Loucy (cell line): Measurements from ENCODE around the gene CAPSL.

Experiments used
- EZH2phosphoT487 ChIP-seq: fragments of 200-600 bp; IDR thresholded peaks from 2 replicates; pipeline ENCODE4 v1.6.1; 2018; ENCODE audit warnings: antibody characterized with exemption, mild to moderate bottlenecking, moderate library complexity, borderline replicate concordance
- TF ChIP-seq, protein P1 (sequence below): fragments of 200-600 bp; sonication (generic); conservative IDR thresholded peaks from 2 replicates; pipeline ENCODE4 v1.5.1; 2014; ENCODE audit warnings: mild to moderate bottlenecking, antibody characterized with exemption, low read length

DNA sequence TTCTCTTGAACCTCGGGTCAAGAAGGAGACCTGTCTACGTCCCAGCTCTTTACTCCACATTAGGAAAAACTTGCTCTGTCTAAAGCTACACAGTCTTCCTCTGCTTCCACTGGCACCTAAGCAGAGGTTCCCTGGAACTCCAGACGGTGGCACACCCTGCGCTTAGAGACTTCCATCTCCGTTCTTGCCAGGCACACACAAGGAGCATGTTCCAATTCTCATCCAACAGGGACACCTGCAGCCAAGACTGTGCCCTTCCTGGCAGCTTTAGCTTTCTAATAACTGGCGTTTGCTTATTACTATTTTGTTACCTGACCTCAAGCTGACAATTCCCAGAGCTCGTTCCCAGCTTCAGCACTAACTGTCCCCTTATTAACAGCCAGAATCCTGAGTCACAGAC is 16.0 kb downstream of the CAPSL start:
- TF ChIP-seq, protein P1, sequence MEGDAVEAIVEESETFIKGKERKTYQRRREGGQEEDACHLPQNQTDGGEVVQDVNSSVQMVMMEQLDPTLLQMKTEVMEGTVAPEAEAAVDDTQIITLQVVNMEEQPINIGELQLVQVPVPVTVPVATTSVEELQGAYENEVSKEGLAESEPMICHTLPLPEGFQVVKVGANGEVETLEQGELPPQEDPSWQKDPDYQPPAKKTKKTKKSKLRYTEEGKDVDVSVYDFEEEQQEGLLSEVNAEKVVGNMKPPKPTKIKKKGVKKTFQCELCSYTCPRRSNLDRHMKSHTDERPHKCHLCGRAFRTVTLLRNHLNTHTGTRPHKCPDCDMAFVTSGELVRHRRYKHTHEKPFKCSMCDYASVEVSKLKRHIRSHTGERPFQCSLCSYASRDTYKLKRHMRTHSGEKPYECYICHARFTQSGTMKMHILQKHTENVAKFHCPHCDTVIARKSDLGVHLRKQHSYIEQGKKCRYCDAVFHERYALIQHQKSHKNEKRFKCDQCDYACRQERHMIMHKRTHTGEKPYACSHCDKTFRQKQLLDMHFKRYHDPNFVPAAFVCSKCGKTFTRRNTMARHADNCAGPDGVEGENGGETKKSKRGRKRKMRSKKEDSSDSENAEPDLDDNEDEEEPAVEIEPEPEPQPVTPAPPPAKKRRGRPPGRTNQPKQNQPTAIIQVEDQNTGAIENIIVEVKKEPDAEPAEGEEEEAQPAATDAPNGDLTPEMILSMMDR: no peak
- no peak for TF ChIP-seq EZH2phosphoT487
